BJ (cell line): ENCODE data around the gene CCDC12. TPM values are rescaled to one million over a fixed set of nuclear protein-coding genes. Genes with fewer than 3 reads are reported as not detected.

Source experiments
- CTCF ChIA-PET: fragments of 350-600 bp; formaldehyde crosslinking; extraction: SDS; loops from one replicate; lab custom pipeline; 2021; ENCODE audit warnings: antibody characterized with exemption, inconsistent platforms; lab: Yijun Ruan, JAX
- POLR2A ChIA-PET: fragments of 300-600 bp; sonication (Branson Sonifier 250); formaldehyde crosslinking; extraction: SDS; loops from one replicate; lab custom pipeline; 2021; ENCODE audit warnings: antibody characterized with exemption; lab: Charles Lee
- DNase-seq: peaks from one replicate; pipeline ENCODE4 v3.0.0-alpha.2; 2011; ENCODE audit warnings: low read depth
- H3K27me3 ChIP-seq: 2 replicates; pipeline ENCODE4 v1.6.0; 2011; ENCODE audit warnings: low read length; ENCODE audit not compliant: control insufficient read depth, insufficient read depth
- H3K36me3 ChIP-seq: 2 replicates; pipeline ENCODE4 v1.5.1; 2011; ENCODE audit warnings: low read length; ENCODE audit not compliant: control insufficient read depth, insufficient read depth
- H3K4me3 ChIP-seq: 2 replicates; pipeline ENCODE4 v1.5.1; 2011; ENCODE audit warnings: low read depth, mild to moderate bottlenecking, control low read depth, low read length
- CTCF ChIP-seq: IDR thresholded peaks from 2 replicates; pipeline ENCODE4 v1.5.1; 2011; ENCODE audit warnings: low read depth, mild to moderate bottlenecking, control low read depth, inconsistent platforms, low read length, moderate library complexity; ENCODE audit not compliant: insufficient read depth
- polyA plus RNA-seq: library from polyadenylated mRNA; depleted of rRNA; stranded (reverse); fragments of >200 nt; gene quantifications from 2 replicates; pipeline ENCODE4 v1.2.3, GENCODE V29; 2011

The CCDC12 gene
- polyA plus RNA-seq, 1 experiment = 20.8 TPM

- Histone ChIP-seq H3K36me3 (peaks cover 7% of the 10 kb centered on the region; the same call in 1 of the 2 replicates), H3K27me3 (no peaks in the 10 kb centered on the region), H3K4me3 (no peak overlapping the region)
- TF ChIP-seq CTCF = no peak
- ChIA-PET CTCF (no interaction called here), POLR2A (no interaction called here)
- DNase-seq = no peak
These were observed 37.5 kb upstream of the CCDC12 start for GRCh38 chr3:47014036-47014435.

GRCh38 chr3:47013231-47013630 is 36.7 kb upstream of the CCDC12 start:
- CTCF ChIA-PET = interaction anchor here (1.0 kb wide), 1 partner anchor 227 kb away, joined by 3 read pairs; no protein-coding TSS in a partner anchor
- no peak for DNase-seq
- H3K27me3 ChIP-seq = no peaks in the 10 kb centered on the region
- no peak for TF ChIP-seq CTCF
- H3K36me3 ChIP-seq = peaks cover 7% of the 10 kb centered on the region; the same call in 1 of the 2 replicates
- POLR2A ChIA-PET = no interaction called here
- H3K4me3 ChIP-seq = no peak overlapping the region

- CTCF ChIA-PET = interaction anchor here (1.0 kb wide), 1 partner anchor 228 kb away, joined by 3 read pairs; no protein-coding TSS in a partner anchor
- Histone ChIP-seq H3K27me3 (no peaks in the 10 kb centered on the region), H3K4me3 (no peak overlapping the region), H3K36me3 (peaks cover 7% of the 10 kb centered on the region; the same call in 1 of the 2 replicates)
- POLR2A ChIA-PET = no interaction called here
- no peak for TF ChIP-seq CTCF
- DNase-seq = no peak
These were observed 36.0 kb upstream of the CCDC12 start for GRCh38 chr3:47012342-47013230.

- CTCF ChIA-PET = no interaction called here
- DNase-seq = no peak
- POLR2A ChIA-PET = interaction anchor here (0.6 kb wide), 1 partner anchor 176 kb away, joined by 3 read pairs; no protein-coding TSS in a partner anchor
- peaks cover 7% of the 10 kb centered on the region; the same call in 1 of the 2 replicates for H3K36me3 ChIP-seq
- H3K4me3 ChIP-seq = no peak overlapping the region
- no peak for TF ChIP-seq CTCF
- H3K27me3 ChIP-seq = no peaks in the 10 kb centered on the region
These were observed 34.8 kb upstream of the CCDC12 start for GRCh38 chr3:47011371-47011770.

- POLR2A ChIA-PET = interaction anchor here (0.6 kb wide), 1 partner anchor 177 kb away, joined by 3 read pairs; no protein-coding TSS in a partner anchor
- CTCF ChIA-PET = no interaction called here
- DNase-seq = no peak
- Histone ChIP-seq H3K4me3 (no peak overlapping the region), H3K36me3 (peaks cover 7% of the 10 kb centered on the region; the same call in 1 of the 2 replicates), H3K27me3 (no peaks in the 10 kb centered on the region)
- no peak for TF ChIP-seq CTCF
These were observed 34.4 kb upstream of the CCDC12 start for GRCh38 chr3:47010910-47011309.
